Mucosa of descending colon (tissue), 3 donors: ENCODE results near the gene RNF180. TPM values are rescaled to one million over a fixed set of nuclear protein-coding genes. Genes with fewer than 3 reads are reported as not detected.

Experiments
- ATAC-seq: fragments of 200-7000 bp; cut with Tn5 transposase; one replicate; pipeline ENCODE4 v1.9.1; 2020; ENCODE audit warnings: mild to moderate bottlenecking, moderate library complexity
- DNase-seq, 3 donors: peaks; one replicate each; pipeline ENCODE4 v3.0.0-alpha.2; 2020
- H3K36me3 ChIP-seq: fragments of 200-600 bp; one replicate; pipeline ENCODE4 v1.8.0; 2021; ENCODE audit warnings: low read depth, mild to moderate bottlenecking
- H3K4me1 ChIP-seq: fragments of 200-600 bp; one replicate; pipeline ENCODE4 v1.8.0; 2021; ENCODE audit warnings: low read depth, mild to moderate bottlenecking
- H3K4me3 ChIP-seq: fragments of 200-600 bp; one replicate; pipeline ENCODE4 v1.8.0; 2021; ENCODE audit warnings: mild to moderate bottlenecking
- H3K9me3 ChIP-seq: fragments of 200-600 bp; one replicate; pipeline ENCODE4 v1.8.0; 2021; ENCODE audit warnings: mild to moderate bottlenecking
- CTCF ChIP-seq: fragments of 200-600 bp; IDR thresholded peaks from one replicate; pipeline ENCODE4 v1.8.0; 2022; ENCODE audit warnings: antibody characterized with exemption, mild to moderate bottlenecking
- intact Hi-C, 2 donors: fragments of 100-400 bp; cut with DNase I in 1 of 2; cut with micrococcal nuclease in 1 of 2; formaldehyde crosslinking; loops; one replicate each; pipeline versions ENCODE4 v1.11.0 to v1.11.1; 2022; cut with DNase I, micrococcal nuclease
- total RNA-seq, 3 donors: library from RNA; stranded (reverse); fragmentation: NEBNext Ultra II Directional in 2 of 3; extraction: Animal tissue kit (Norgen Biotek cat#: 25700) in 2 of 3; gene quantifications; one replicate each; pipeline versions ENCODE4 v1.2.1 to v1.2.4, GENCODE V29; 2021 to 2023
- donor health status: DM: no; HTN: no; CAD: no; lungs with moderate emphysema.
- donor health status: DM: no; HTN: no; CAD: no.
- donor health status: DM: no; HTN: yes; CAD: no.

RNF180 gene
- total RNA-seq, 3 donors from 2014 or later = 0.96 to 15.0 (median 2.8) TPM

- no peak for DNase-seq
- Histone ChIP-seq H3K4me1 (no peaks in the 10 kb centered on the region), H3K4me3 (no peak overlapping the region), H3K36me3 (no peaks in the 10 kb centered on the region), H3K9me3 (no peaks in the 10 kb centered on the region)
- peak; percentile 33 for ATAC-seq
- intact Hi-C loops = loop anchor here in 1 of 2 donors (10.0 kb wide), 1 partner anchor 480 kb away; no protein-coding TSS in a partner anchor
- no peak for TF ChIP-seq CTCF
Observed at GRCh38 chr5:64144425-64145215, 21.0 kb upstream of the RNF180 start.

GRCh38 chr5:64145216-64145895, 20.3 kb upstream of the RNF180 start:
- intact Hi-C loops = loop anchor here in 1 of 2 donors (10.0 kb wide), 1 partner anchor 479 kb away; no protein-coding TSS in a partner anchor
- H3K36me3 ChIP-seq = no peaks in the 10 kb centered on the region
- H3K4me1 ChIP-seq = no peaks in the 10 kb centered on the region
- H3K9me3 ChIP-seq = no peaks in the 10 kb centered on the region
- DNase-seq = no peak
- no peak overlapping the region for H3K4me3 ChIP-seq
- no peak for TF ChIP-seq CTCF
- ATAC-seq = no peak

- Histone ChIP-seq H3K4me3 (no peak overlapping the region), H3K4me1 (no peaks in the 10 kb centered on the region), H3K36me3 (no peaks in the 10 kb centered on the region), H3K9me3 (no peaks in the 10 kb centered on the region)
- no peak for DNase-seq
- intact Hi-C loops = loop anchor here in 1 of 2 donors (10.0 kb wide), 1 partner anchor 477 kb away; no protein-coding TSS in a partner anchor
- TF ChIP-seq CTCF = no peak
- no peak for ATAC-seq
Observed at GRCh38 chr5:64147379-64147778, 18.3 kb upstream of the RNF180 start.

DNA sequence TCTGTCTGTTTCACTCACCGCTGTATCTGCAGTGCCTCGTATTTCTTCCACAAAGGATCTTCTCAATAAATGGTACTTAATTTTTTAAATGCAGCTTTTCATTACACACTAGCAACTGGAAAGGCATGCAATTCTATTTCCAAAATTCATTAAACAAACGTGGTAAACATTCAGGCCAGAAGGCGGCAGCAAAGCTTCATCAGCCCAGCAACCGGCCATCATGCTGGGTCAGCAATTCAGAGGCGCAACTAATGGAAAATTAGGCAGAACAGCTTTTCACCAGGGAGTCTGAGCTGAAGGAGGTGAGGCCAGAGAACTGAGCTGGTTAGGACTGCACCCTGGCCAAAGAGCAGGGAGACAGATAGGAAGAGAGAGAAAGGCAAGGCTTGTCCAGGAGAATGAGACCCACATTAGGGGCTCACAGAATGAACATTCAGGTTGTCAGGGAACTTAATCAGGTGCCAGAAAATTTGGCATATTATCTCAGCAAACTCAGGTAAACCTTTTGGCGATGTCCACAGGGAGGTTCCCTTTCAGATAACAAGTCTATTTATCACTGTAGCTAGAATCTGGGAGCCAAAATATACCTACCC, 17.7 kb upstream of the RNF180 start:
- peak; percentile 36 for ATAC-seq
- Histone ChIP-seq H3K4me1 (no peaks in the 10 kb centered on the region), H3K9me3 (no peaks in the 10 kb centered on the region), H3K36me3 (no peaks in the 10 kb centered on the region), H3K4me3 (no peak overlapping the region)
- intact Hi-C loops = loop anchor here in 1 of 2 donors (10.0 kb wide), 1 partner anchor 477 kb away; no protein-coding TSS in a partner anchor
- DNase-seq = peak in 2 of 3 donors; percentile 37 to 63
- TF ChIP-seq CTCF = peak; percentile 21

DNA sequence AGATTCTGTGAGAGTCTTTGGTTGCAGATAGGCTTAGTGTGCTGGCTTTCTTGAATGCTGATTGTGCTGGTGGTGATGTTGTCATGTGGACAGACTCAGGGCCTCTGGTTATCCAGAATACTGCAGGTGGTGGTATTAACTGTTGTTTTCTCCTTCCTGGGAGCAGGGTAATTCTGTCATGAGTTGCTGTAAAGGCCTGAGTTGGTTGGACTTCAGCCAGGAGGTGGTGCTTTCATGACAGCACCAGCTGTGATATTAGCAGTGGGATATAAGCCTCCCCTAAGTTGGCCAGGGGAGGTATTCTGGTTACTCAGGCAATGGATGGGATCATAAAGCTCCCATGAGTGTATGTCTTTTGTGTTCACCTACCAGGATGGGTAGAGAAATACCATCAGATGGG, 16.4 kb upstream of the RNF180 start:
- no peak for DNase-seq
- no peak for ATAC-seq
- Histone ChIP-seq H3K4me3 (no peak overlapping the region), H3K4me1 (no peaks in the 10 kb centered on the region), H3K9me3 (peaks cover 4% of the 10 kb centered on the region), H3K36me3 (no peaks in the 10 kb centered on the region)
- intact Hi-C loops = loop anchor here in 1 of 2 donors (10.0 kb wide), 1 partner anchor 476 kb away; no protein-coding TSS in a partner anchor
- no peak for TF ChIP-seq CTCF
